Mucosa of rectum (tissue), 2 donors: ENCODE results near the gene DPP3.
"Not testable (repeated sequence)": the region's sequence is repeated elsewhere in the genome, so short reads cannot be mapped to it uniquely, and the experiment has no call there.

Experiments
- H3K27ac ChIP-seq, 2 donors: one replicate each; pipeline ENCODE4 v1.7.0; 2013; ENCODE audit warnings: inconsistent platforms in 2 of 2, low read depth in 2 of 2, low read length in 2 of 2
- H3K27me3 ChIP-seq, 2 donors: one replicate each; pipeline ENCODE4 v1.7.0; 2013; ENCODE audit warnings: low read length in 2 of 2; ENCODE audit not compliant: control insufficient read depth in 2 of 2, insufficient read depth in 2 of 2
- H3K36me3 ChIP-seq, 2 donors: one replicate each; pipeline ENCODE4 v1.7.0; 2013; ENCODE audit warnings: low read length in 2 of 2; ENCODE audit not compliant: control insufficient read depth in 2 of 2, insufficient read depth in 2 of 2
- H3K4me1 ChIP-seq, 2 donors: one replicate each; pipeline ENCODE4 v1.7.0; 2013; ENCODE audit warnings: low read length in 2 of 2, mild to moderate bottlenecking in 1 of 2; ENCODE audit not compliant: control insufficient read depth in 2 of 2, insufficient read depth in 2 of 2
- H3K4me3 ChIP-seq, 2 donors: one replicate each; pipeline ENCODE4 v1.7.0; 2013; ENCODE audit warnings: low read length in 2 of 2
- H3K9ac ChIP-seq, 2 donors: one replicate each; pipeline ENCODE4 v1.7.0; 2013; ENCODE audit warnings: low read length in 2 of 2, low read depth in 1 of 2, mild to moderate bottlenecking in 1 of 2
- H3K9me3 ChIP-seq, 2 donors: one replicate each; pipeline ENCODE4 v1.7.0; 2013; ENCODE audit warnings: low read length in 2 of 2; ENCODE audit not compliant: control insufficient read depth in 2 of 2
- donor health status: healthy.
- donor health status: Normal muscosa, but diverticular disease.

The DPP3 gene

DNA sequence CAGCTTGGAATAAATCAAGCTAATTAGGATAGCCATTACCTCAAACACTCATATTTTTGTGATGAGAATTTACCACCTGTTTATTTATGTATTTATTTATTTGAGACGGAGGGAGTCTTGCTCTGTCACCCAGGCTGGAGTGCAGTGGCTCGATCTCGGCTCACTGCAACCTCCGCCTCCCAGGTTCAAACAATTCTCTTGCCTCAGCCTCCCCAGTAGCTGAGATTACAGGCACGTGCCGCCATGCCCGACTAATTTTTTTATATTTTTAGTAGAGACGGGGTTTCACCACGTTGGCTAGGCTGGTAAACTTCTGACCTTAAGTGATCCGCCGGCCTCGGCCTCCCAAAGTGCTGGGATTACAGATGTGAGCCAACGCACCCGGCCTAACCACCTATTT is 64.7 kb downstream of the DPP3 start:
- not testable (repeated sequence) for H3K4me1 ChIP-seq, H3K9me3 ChIP-seq, H3K27ac ChIP-seq, H3K27me3 ChIP-seq
- Histone ChIP-seq H3K9ac (peak overlapping the region; percentile 72 to 85), H3K4me3 (peak overlapping the region; percentile 79 to 87), H3K36me3 (peaks cover 5 to 12% of the 10 kb centered on the region in 2 donors)

- Histone ChIP-seq H3K4me3 (peak within 1 kb of the TSS; percentile 79 to 87), H3K9me3 (no peaks in the 10 kb centered on the region), H3K4me1 (peaks cover 5 to 9% of the 10 kb centered on the region in 2 donors), H3K36me3 (peaks cover under 1 to 12% of the 10 kb centered on the region in 2 donors), H3K27me3 (no peaks in the 10 kb centered on the region), H3K9ac (peak within 1 kb of the TSS; percentile 72 to 85), H3K27ac (peak within 1 kb of the TSS; percentile 49 to 74)
Observed at GRCh38 chr11:66545701-66546367, 65.6 kb downstream of the DPP3 start, which contains the start of gene ZDHHC24. Gene ZDHHC24 (minus strand): TSS chr11:66546048. CDS start chr11:66546003, 45 bp downstream.

- Histone ChIP-seq H3K27ac (peak within 1 kb of the TSS; percentile 49 to 74), H3K4me1 (peaks cover 5 to 9% of the 10 kb centered on the region in 2 donors), H3K9me3 (no peaks in the 10 kb centered on the region), H3K36me3 (peaks cover 0 to 10% of the 10 kb centered on the region in 2 donors), H3K27me3 (no peaks in the 10 kb centered on the region), H3K4me3 (peak within 1 kb of the TSS; percentile 79 to 87), H3K9ac (peak within 1 kb of the TSS; percentile 72 to 85)
Observed at GRCh38 chr11:66546368-66546965, 66.2 kb downstream of the DPP3 start, which contains the start of gene ACTN3. Gene ACTN3 (plus strand): TSS chr11:66546903. CDS start chr11:66546938, 35 bp downstream.

DNA sequence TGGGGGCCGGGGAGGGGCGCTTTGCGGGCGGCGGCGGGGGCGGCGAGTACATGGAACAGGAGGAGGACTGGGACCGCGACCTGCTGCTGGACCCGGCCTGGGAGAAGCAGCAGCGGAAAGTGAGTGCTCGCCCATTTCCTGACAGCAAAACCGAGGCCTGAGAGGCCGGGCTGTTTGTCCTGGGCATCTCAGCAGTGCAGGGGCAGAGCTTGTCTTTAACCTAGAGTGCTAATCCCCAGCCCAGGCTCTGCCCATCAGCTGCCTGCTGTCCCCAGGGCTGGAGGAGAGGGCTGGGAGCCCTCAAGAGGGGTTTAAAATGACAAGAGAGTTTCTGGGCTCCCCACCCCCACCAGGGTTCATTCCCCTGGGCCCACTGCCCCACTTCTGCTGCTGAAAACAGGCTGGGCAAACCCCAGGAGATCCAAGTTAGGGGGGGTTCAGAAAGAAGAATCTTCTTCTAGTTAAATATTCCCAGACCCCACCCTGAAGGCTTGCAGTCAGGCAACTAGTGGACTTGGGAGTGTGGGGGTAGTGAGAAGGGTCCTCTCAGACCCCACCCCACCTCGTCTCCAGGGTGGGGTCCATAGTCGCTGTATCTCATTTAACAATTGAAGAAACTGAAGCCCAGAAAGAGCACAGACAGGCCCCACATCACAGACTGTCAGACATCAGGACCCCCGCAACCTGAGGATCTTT is 66.9 kb downstream of the DPP3 start:
- H3K27ac ChIP-seq: no peak overlapping the region
- no peak overlapping the region for H3K9ac ChIP-seq
- no peak overlapping the region for H3K4me3 ChIP-seq

DNA sequence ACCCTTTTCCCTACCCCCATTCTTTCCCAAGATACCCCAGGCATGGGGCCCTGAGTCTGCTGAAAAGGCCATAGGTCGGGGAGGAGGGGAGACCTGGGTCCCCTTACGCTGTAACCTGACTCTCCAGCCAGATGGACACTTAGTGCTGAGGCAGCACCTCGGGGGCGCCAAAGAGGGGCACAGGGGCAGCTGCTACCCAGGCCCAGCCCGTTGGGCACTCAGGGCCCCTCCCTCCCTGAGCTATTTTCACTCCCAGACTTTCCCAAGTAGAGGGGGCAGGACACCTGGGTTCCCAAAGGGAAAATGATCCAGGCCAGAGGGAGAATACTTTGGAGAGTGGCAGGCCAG is 67.4 kb downstream of the DPP3 start:
- Histone ChIP-seq H3K4me3 (no peak overlapping the region), H3K27me3 (no peaks in the 10 kb centered on the region), H3K9ac (no peak overlapping the region), H3K27ac (no peak overlapping the region), H3K9me3 (no peaks in the 10 kb centered on the region), H3K36me3 (peaks cover 0 to 2% of the 10 kb centered on the region in 2 donors), H3K4me1 (peaks cover 5 to 9% of the 10 kb centered on the region in 2 donors)

More for the DNA sequence above, 66.9 kb downstream of the DPP3 start:
- H3K9me3 ChIP-seq: no peaks in the 10 kb centered on the region
- peaks cover 0 to 5% of the 10 kb centered on the region in 2 donors for H3K36me3 ChIP-seq
- H3K4me1 ChIP-seq: peaks cover 5 to 9% of the 10 kb centered on the region in 2 donors
- H3K27me3 ChIP-seq: no peaks in the 10 kb centered on the region

GRCh38 chr11:66548041-66548440 is 67.8 kb downstream of the DPP3 start:
- Histone ChIP-seq H3K4me1 (peaks cover 5 to 9% of the 10 kb centered on the region in 2 donors), H3K9me3 (no peaks in the 10 kb centered on the region), H3K36me3 (peaks cover 0 to under 1% of the 10 kb centered on the region in 2 donors), H3K27me3 (no peaks in the 10 kb centered on the region), H3K9ac (no peak overlapping the region), H3K27ac (no peak overlapping the region), H3K4me3 (no peak overlapping the region)

DNA sequence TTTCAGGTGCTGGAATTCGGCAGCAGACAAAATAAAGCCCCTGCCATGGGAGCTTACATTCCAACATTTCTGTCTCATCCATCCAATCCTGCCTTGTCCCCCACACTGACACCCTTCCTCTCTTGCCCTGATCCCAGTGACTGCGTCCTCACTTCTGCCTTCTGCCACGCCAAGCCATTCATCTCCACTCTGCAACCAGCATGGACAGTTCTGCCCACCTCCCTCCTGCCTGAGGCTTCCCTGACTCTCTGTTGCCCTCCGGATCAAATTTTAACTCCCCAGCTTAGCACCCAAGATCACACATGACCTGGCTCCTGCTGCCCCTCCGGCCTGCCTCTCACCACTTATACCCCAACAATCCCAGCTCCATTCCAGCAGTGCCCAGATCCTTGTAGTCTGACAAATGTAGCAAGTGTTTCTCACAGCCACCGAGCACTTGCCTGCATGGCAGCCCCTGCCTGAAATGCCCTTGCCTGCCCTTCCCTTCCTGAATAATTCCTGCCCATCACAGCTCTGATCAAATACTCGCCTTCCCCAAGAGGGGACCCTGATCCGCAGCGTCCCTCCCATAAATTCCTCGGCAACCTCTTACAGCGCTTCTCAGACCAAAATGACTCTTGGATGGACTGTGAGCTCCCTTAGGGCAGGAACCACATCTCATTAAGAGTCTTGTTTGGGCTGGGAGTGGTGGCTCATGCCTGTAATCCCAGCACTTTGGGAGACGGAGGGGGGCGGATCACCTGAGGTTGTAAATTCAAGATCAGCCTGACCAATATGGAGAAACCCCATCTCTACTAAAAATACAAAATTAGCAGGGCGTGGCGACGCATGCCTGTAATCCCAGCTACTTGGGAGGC is 68.8 kb downstream of the DPP3 start:
- Histone ChIP-seq H3K27me3 (no peaks in the 10 kb centered on the region), H3K36me3 (no peaks in the 10 kb centered on the region), H3K4me1 (peaks cover 5 to 8% of the 10 kb centered on the region in 2 donors), H3K4me3 (no peak overlapping the region), H3K9me3 (no peaks in the 10 kb centered on the region), H3K27ac (no peak overlapping the region), H3K9ac (no peak overlapping the region)

DNA sequence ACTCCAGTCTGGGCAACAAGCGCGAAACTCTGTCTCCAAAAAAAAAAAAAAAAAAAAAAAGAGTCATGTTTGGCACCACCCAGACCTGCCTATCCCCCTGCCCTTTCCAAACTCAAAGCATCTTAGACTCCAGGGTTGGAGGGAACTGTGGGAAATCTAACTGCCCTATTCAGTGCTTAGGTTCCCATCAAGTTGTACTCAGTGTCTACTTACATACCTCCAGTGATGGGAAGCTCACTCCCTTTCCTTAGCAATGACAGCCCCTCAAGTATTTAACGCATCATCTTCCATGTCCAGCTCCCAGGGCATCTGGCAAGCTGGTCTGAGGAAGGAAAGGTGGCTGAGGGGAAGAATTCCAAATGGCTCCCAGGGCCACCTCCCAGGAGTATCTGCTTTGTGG is 69.5 kb downstream of the DPP3 start:
- Histone ChIP-seq H3K9me3 (no peaks in the 10 kb centered on the region), H3K27ac (no peak overlapping the region), H3K36me3 (no peaks in the 10 kb centered on the region), H3K4me3 (no peak overlapping the region), H3K27me3 (no peaks in the 10 kb centered on the region), H3K9ac (no peak overlapping the region), H3K4me1 (peaks cover 4 to 5% of the 10 kb centered on the region in 2 donors)

GRCh38 chr11:66550887-66551286 is 70.7 kb downstream of the DPP3 start:
- H3K27ac ChIP-seq: no peak overlapping the region
- no peaks in the 10 kb centered on the region for H3K9me3 ChIP-seq
- H3K4me1 ChIP-seq: peaks cover 0 to 4% of the 10 kb centered on the region in 2 donors
- H3K9ac ChIP-seq: no peak overlapping the region
- no peak overlapping the region for H3K4me3 ChIP-seq
- no peaks in the 10 kb centered on the region for H3K36me3 ChIP-seq
- H3K27me3 ChIP-seq: no peaks in the 10 kb centered on the region
